ENCODE data around the gene TM7SF2.

- TF ChIP-seq CTCF (IDR thresholded peaks at IDR 0.05; ENCODE audit: insufficient read depth, low read length, poor library complexity, severe bottlenecking) = no peak
- no peak for TF ChIP-seq EZH2phosphoT487 (conservative IDR thresholded peaks at IDR 0.05; ENCODE audit: low read length)
Observed at GRCh38 chr11:65086809-65087208, 24.9 kb upstream of the TM7SF2 start.

Measured in SU-DHL-6 (cell line).